B cell (primary cell): ENCODE results near the gene LACTB.

Experiments
- CTCF ChIP-seq: fragments of 200-600 bp; IDR thresholded peaks from one replicate; pipeline ENCODE4 v1.8.0; 2022; ENCODE audit warnings: antibody characterized with exemption, mild to moderate bottlenecking
- EZH2 ChIP-seq: IDR thresholded peaks from 2 replicates; pipeline ENCODE4 v1.6.1; 2012; ENCODE audit warnings: borderline replicate concordance, low read depth, mild to moderate bottlenecking, moderate library complexity, low read length; ENCODE audit not compliant: insufficient read depth, poor library complexity, severe bottlenecking

- TF ChIP-seq CTCF (no peak), EZH2 (no peak)
Measured at GRCh38 chr15:63107895-63108546, 13.6 kb upstream of the LACTB start.
